Thyroid gland (tissue), 4 donors: ENCODE results near the gene ACVRL1. TPM values are rescaled to one million over a fixed set of nuclear protein-coding genes. Genes with fewer than 3 reads are reported as not detected.

Experiments
- DNase-seq, 2 donors: peaks; one replicate each; pipeline ENCODE4 v3.0.0-alpha.2; 2019
- H3K27ac ChIP-seq, 3 donors: fragments of 200-600 bp; sonication (generic); 1 replicate in 2 of 3; 2 replicates in 1 of 3; pipeline ENCODE4 v1.5.1; 2016 to 2019; ENCODE audit warnings: mild to moderate bottlenecking in 1 of 3, moderate library complexity in 1 of 3
- H3K27me3 ChIP-seq: fragments of 200-600 bp; sonication (generic); one replicate; pipeline ENCODE4 v1.5.1; 2019
- H3K36me3 ChIP-seq, 2 donors: fragments of 200-600 bp; sonication (generic); one replicate each; pipeline ENCODE4 v1.5.1; 2016 to 2019
- H3K4me1 ChIP-seq, 2 donors: fragments of 200-600 bp; sonication (generic); one replicate each; pipeline ENCODE4 v1.5.1; 2017 to 2019
- H3K4me3 ChIP-seq, 3 donors: fragments of 200-600 bp; sonication (generic); replicated peaks in 1 of 3; 1 replicate in 2 of 3; 2 replicates in 1 of 3; pipeline ENCODE4 v1.5.1; 2016; ENCODE audit warnings: mild to moderate bottlenecking in 1 of 3
- H3K9me3 ChIP-seq: fragments of 200-600 bp; sonication (generic); one replicate; pipeline ENCODE4 v1.5.1; 2017
- CTCF ChIP-seq, 6 experiments: fragments of 200-600 bp in 3 of 6; fragments of 450-650 bp in 3 of 6; sonication (generic) in 3 of 6; IDR thresholded peaks; one replicate each; pipeline ENCODE4 v1.5.1; 2016 to 2019; ENCODE audit warnings: antibody characterized with exemption in 6 of 6, mild to moderate bottlenecking in 2 of 6, inconsistent platforms in 1 of 6, moderate library complexity in 1 of 6
- POLR2A ChIP-seq, 2 donors: fragments of 450-650 bp; IDR thresholded peaks; one replicate each; pipeline ENCODE4 v1.6.1; 2017; ENCODE audit warnings: antibody characterized with exemption in 2 of 2, mild to moderate bottlenecking in 2 of 2, moderate library complexity in 1 of 2
- WGBS, 2 donors: methylation state at CpG; one replicate each; pipeline ENCODE4 v1.1.5; 2017; 5-methylcytosine and 5-hydroxymethylcytosine counted together
- intact Hi-C: fragments of 100-400 bp; cut with DNase I; formaldehyde crosslinking; loops from one replicate; pipeline ENCODE4 v1.15.1; 2023
- total RNA-seq, 4 donors: library from RNA; depleted of rRNA; stranded (reverse); fragments of >200 nt; gene quantifications; one replicate each; pipeline ENCODE4 v1.2.3, GENCODE V29; 2016

ACVRL1 gene
- total RNA-seq: 100 to 1,000 TPM in 2 of 4 donors, 10 to 100 TPM in 2; 61.9 to 133 (median 84.2) TPM

GRCh38 chr12:51907083-51907855 lies at the start of gene ACVRL1:
TSS of gene ACVRL1 (plus strand) at chr12:51907504. CDS start at chr12:51912475, 4,971 bp downstream.
- no peaks in the 10 kb centered on the region for H3K9me3 ChIP-seq

GRCh38 chr12:51860986-51861385 lies 46.3 kb upstream of the ACVRL1 start:
- no peaks in the 10 kb centered on the region for H3K9me3 ChIP-seq
- no peaks in the 10 kb centered on the region for H3K36me3 ChIP-seq
- intact Hi-C loops: no loop called here
- no peak overlapping the region for H3K27ac ChIP-seq
- H3K4me1 ChIP-seq: peaks cover 8 to 13% of the 10 kb centered on the region in 2 donors
- WGBS, 2 donors: 87 to 95% methylated on average over 3 of the region's 3 CpGs
- H3K27me3 ChIP-seq: peaks cover 8% of the 10 kb centered on the region
- DNase-seq: no peak
- H3K4me3 ChIP-seq: no peak overlapping the region
- TF ChIP-seq CTCF (IDR thresholded peaks at IDR 0.05): no peak

More at GRCh38 chr12:51907083-51907855, at the start of gene ACVRL1:
- peaks cover 15 to 49% of the 10 kb centered on the region in 2 donors for H3K4me1 ChIP-seq
- DNase-seq: no peak
- no peaks in the 10 kb centered on the region for H3K36me3 ChIP-seq
- peak within 1 kb of the TSS in 2 of 3 donors; percentile 37 to 52 for H3K4me3 ChIP-seq
- WGBS, 2 donors: 9 to 18% methylated on average over 8 to 35 of the region's 74 CpGs
- H3K27ac ChIP-seq: peak within 1 kb of the TSS; percentile 92 to 95 (median 93)
- TF ChIP-seq CTCF (IDR thresholded peaks at IDR 0.05): no peak
- TF ChIP-seq POLR2A (IDR thresholded peaks at IDR 0.05): peak in 1 of 2 donors; percentile 13
- intact Hi-C loops: no loop called here
- H3K27me3 ChIP-seq: peaks cover 9% of the 10 kb centered on the region

GRCh38 chr12:51862947-51863346 lies 44.4 kb upstream of the ACVRL1 start:
- Histone ChIP-seq H3K27me3 (peaks cover 8% of the 10 kb centered on the region), H3K36me3 (no peaks in the 10 kb centered on the region), H3K27ac (no peak overlapping the region), H3K4me1 (peaks cover 8 to 13% of the 10 kb centered on the region in 2 donors), H3K9me3 (no peaks in the 10 kb centered on the region), H3K4me3 (no peak overlapping the region)
- intact Hi-C loops: no loop called here
- TF ChIP-seq CTCF (IDR thresholded peaks at IDR 0.05): no peak
- no peak for TF ChIP-seq POLR2A (IDR thresholded peaks at IDR 0.05)
- 69 to 73% methylated on average over 4 of the region's 4 CpGs for WGBS, 2 donors
- no peak for DNase-seq

GRCh38 chr12:51863363-51863932 lies 43.9 kb upstream of the ACVRL1 start:
- DNase-seq: no peak
- intact Hi-C loops: no loop called here
- H3K36me3 ChIP-seq: no peaks in the 10 kb centered on the region
- peaks cover 8% of the 10 kb centered on the region for H3K27me3 ChIP-seq
- no peaks in the 10 kb centered on the region for H3K9me3 ChIP-seq
- TF ChIP-seq POLR2A (IDR thresholded peaks at IDR 0.05) (no peak), CTCF (IDR thresholded peaks at IDR 0.05) (no peak)
- 40 to 42% methylated on average over 13 of the region's 17 CpGs for WGBS, 2 donors
- H3K27ac ChIP-seq: no peak overlapping the region
- no peak overlapping the region for H3K4me3 ChIP-seq
- peaks cover 8 to 13% of the 10 kb centered on the region in 2 donors for H3K4me1 ChIP-seq
